ENCODE results near the gene APBB1IP. TPM values are rescaled to one million over a fixed set of nuclear protein-coding genes. Genes with fewer than 3 reads are reported as not detected.

APBB1IP gene
- polyA plus RNA-seq, 2 of the 4 experiments (the other 2 are of a cell fraction), result 0.96 to 9.2 TPM

GRCh38 chr10:26486990-26487850 lies 49.1 kb downstream of the APBB1IP start:
- TF ChIP-seq ZNF302 (CRISPR knock-in tag; IDR thresholded peaks at IDR 0.05) (no peak), KDM1A (IDR thresholded peaks at IDR 0.05; ENCODE audit: low read depth) (no peak), RAD21 (conservative IDR thresholded peaks at IDR 0.05 in 1 of 2, IDR thresholded peaks at IDR 0.05 in 1 of 2) (peak; percentile 14 to 44; a peak in 2 of 5 replicates), BHLHE40 (IDR thresholded peaks at IDR 0.05; ENCODE audit: low read depth, low read length) (no peak), ESRRA (IDR thresholded peaks at IDR 0.05; ENCODE audit: borderline replicate concordance, low read length) (0 out of 2 replicates have a peak, but pooled peaks have one; percentile 18), FOSL2 (IDR thresholded peaks at IDR 0.05) (peak; percentile 89), FOSL2 (CRISPR knock-in tag; IDR thresholded peaks at IDR 0.05) (peak; percentile 97), JUNB (IDR thresholded peaks at IDR 0.05) (peak; percentile 92), EP300 (IDR thresholded peaks at IDR 0.05) (peak; percentile 82 to 95; a peak in 4 of 5 replicates), RNF2 (IDR thresholded peaks at IDR 0.05; ENCODE audit: borderline replicate concordance, low read depth) (no peak), HMGXB4 (CRISPR knock-in tag; IDR thresholded peaks at IDR 0.05; ENCODE audit: borderline replicate concordance) (no peak), GATA3 (IDR thresholded peaks at IDR 0.05; ENCODE audit: borderline replicate concordance) (peak; percentile 79), SMC3 (IDR thresholded peaks at IDR 0.05) (peak; percentile 26; the same call in 1 of the 3 replicates), BCL3 (IDR thresholded peaks at IDR 0.05) (peak; percentile 49; the same call in 1 of the 3 replicates), CEBPB (IDR thresholded peaks at IDR 0.05) (peak; percentile 82 to 92), FOSB (CRISPR knock-in tag; IDR thresholded peaks at IDR 0.05) (peak; percentile 51; the same call in 1 of the 2 replicates), HOXB13 (CRISPR knock-in tag; IDR thresholded peaks at IDR 0.05; ENCODE audit: low read depth) (0 out of 2 replicates have a peak, but pooled peaks have one; percentile 17), ZFP36 (IDR thresholded peaks at IDR 0.05; ENCODE audit: borderline replicate concordance, partially characterized antibody) (no peak), MAX (IDR thresholded peaks at IDR 0.05) (peak; percentile 68), JUN (IDR thresholded peaks at IDR 0.05) (peak; percentile 81 to 94)
- TF ChIP-seq, protein P1, sequence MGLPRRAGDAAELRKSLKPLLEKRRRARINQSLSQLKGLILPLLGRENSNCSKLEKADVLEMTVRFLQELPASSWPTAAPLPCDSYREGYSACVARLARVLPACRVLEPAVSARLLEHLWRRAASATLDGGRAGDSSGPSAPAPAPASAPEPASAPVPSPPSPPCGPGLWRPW (IDR thresholded peaks at IDR 0.05), result 0 out of 2 replicates have a peak, but pooled peaks have one; percentile 49
- ChIA-PET POLR2A (interaction anchor here (0.6 to 1.3 kb wide), 7 partner anchors 12 to 667 kb away, joined by 3 to 8 read pairs (median 4); partner anchors contain the start of gene YME1L1), CTCF (interaction anchor here (1.1 to 1.2 kb wide), 3 partner anchors 37 to 70 kb away, joined by 3 to 7 read pairs (median 4); no protein-coding TSS in a partner anchor)
- H3K4me2 ChIP-seq, result peak overlapping the region; percentile 87
- no peak overlapping the region for H3K4me3 ChIP-seq
- DNase-seq (ENCODE audit: low read depth in 1 of 2, low spot score in 1 of 2), result peak; percentile 76 to 94
- 3% methylated on average over 11 of the region's 11 CpGs for whole genome bisulfite sequencing (ENCODE audit: missing lambda C conversion rate)
- peak; percentile 84 to 90 for ATAC-seq
- peaks cover 75% of the 10 kb centered on the region for H3K4me1 ChIP-seq
- FAIRE-seq, result peak; percentile 96
- no peaks in the 10 kb centered on the region for H3K9me3 ChIP-seq
- H3K27ac ChIP-seq, result peak overlapping the region; percentile 94 to 95

GRCh38 chr10:26488344-26488743 lies 50.2 kb downstream of the APBB1IP start:
- Histone ChIP-seq H3K4me3 (no peak overlapping the region), H3K4me1 (peaks cover 77% of the 10 kb centered on the region), H3K9me3 (no peaks in the 10 kb centered on the region), H3K27ac (peak overlapping the region; percentile 94 to 95), H3K4me2 (peak overlapping the region; percentile 87)
- peak in 1 of 2 experiments; percentile 70 for DNase-seq (ENCODE audit: low read depth in 1 of 2, low spot score in 1 of 2)
- ATAC-seq, result peak in 1 of 2 experiments; percentile 6; a peak in 2 of 6 replicates
- POLR2A ChIA-PET, result no interaction called here
- 43% methylated on average over 4 of the region's 4 CpGs for WGBS (ENCODE audit: missing lambda C conversion rate)
- TF ChIP-seq RFX5 (IDR thresholded peaks at IDR 0.05), result no peak
- TF ChIP-seq EP300 (IDR thresholded peaks at IDR 0.05), result no peak
- no peak for TF ChIP-seq CBX2 (IDR thresholded peaks at IDR 0.05; ENCODE audit: borderline replicate concordance, low read depth)
- peak; percentile 72; the same call in 1 of the 2 replicates for TF ChIP-seq HOXB13 (CRISPR knock-in tag; IDR thresholded peaks at IDR 0.05; ENCODE audit: low read depth)
- TF ChIP-seq, protein P2, sequence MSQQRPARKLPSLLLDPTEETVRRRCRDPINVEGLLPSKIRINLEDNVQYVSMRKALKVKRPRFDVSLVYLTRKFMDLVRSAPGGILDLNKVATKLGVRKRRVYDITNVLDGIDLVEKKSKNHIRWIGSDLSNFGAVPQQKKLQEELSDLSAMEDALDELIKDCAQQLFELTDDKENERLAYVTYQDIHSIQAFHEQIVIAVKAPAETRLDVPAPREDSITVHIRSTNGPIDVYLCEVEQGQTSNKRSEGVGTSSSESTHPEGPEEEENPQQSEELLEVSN (IDR thresholded peaks at IDR 0.05; ENCODE audit: borderline replicate concordance, low read depth), result no peak
- TF ChIP-seq HEYL (CRISPR knock-in tag; IDR thresholded peaks at IDR 0.05), result no peak
- no peak for TF ChIP-seq RAD21 (conservative IDR thresholded peaks at IDR 0.05 in 1 of 2, IDR thresholded peaks at IDR 0.05 in 1 of 2)
- TF ChIP-seq FOSB (CRISPR knock-in tag; IDR thresholded peaks at IDR 0.05), result no peak
- TF ChIP-seq SREBF2 (IDR thresholded peaks at IDR 0.05), result no peak
- 0 out of 2 replicates have a peak, but pooled peaks have one; percentile 19 for TF ChIP-seq HOXB5 (CRISPR knock-in tag; IDR thresholded peaks at IDR 0.05)
- no peak for TF ChIP-seq NFE2L2 (conservative IDR thresholded peaks at IDR 0.05; ENCODE audit: low read length)
- TF ChIP-seq POLR2AphosphoS2 (conservative IDR thresholded peaks at IDR 0.05; ENCODE audit: low read length), result no peak
- TF ChIP-seq MAFK (IDR thresholded peaks at IDR 0.05; ENCODE audit: partially characterized antibody), result no peak
- TF ChIP-seq ATOH8 (CRISPR knock-in tag; IDR thresholded peaks at IDR 0.05; ENCODE audit: low read depth), result peak; percentile 83; the same call in 1 of the 2 replicates
- no peak for TF ChIP-seq FOSL2 (IDR thresholded peaks at IDR 0.05)
- TF ChIP-seq FOSL2 (CRISPR knock-in tag; IDR thresholded peaks at IDR 0.05), result peak; percentile 86
- no peak for FAIRE-seq
- CTCF ChIA-PET, result no interaction called here

Measured in A549 (cell line).